GM12892 (cell line): Measurements from ENCODE around the gene TMF1.

Source experiments
- POLR2A ChIP-seq: IDR thresholded peaks from 2 replicates; pipeline ENCODE4 v1.6.1; 2011; ENCODE audit warnings: low read depth, low read length, control low read depth
- POLR2AphosphoS5 ChIP-seq: IDR thresholded peaks from 2 replicates; pipeline ENCODE4 v1.6.1; 2011; ENCODE audit warnings: low read depth, low read length, control low read depth
- TAF1 ChIP-seq: IDR thresholded peaks from 2 replicates; pipeline ENCODE4 v1.6.1; 2011; ENCODE audit warnings: low read depth, mild to moderate bottlenecking, control low read depth, low read length, borderline replicate concordance

GRCh38 chr3:69082361-69082760 lies 30.2 kb upstream of the TMF1 start:
- TF ChIP-seq POLR2A (no peak), POLR2AphosphoS5 (no peak), TAF1 (no peak)
